Subcutaneous adipose tissue (tissue), 4 donors: ENCODE data around the gene CDC42BPA. TPM values are rescaled to one million over a fixed set of nuclear protein-coding genes. Genes with fewer than 3 reads are reported as not detected.

Experiments used
- CTCF ChIP-seq: fragments of 450-650 bp; IDR thresholded peaks from one replicate; pipeline ENCODE4 v1.5.1; 2016; ENCODE audit warnings: low read depth, mild to moderate bottlenecking, control low read depth, antibody characterized with exemption, moderate library complexity
- total RNA-seq, 4 donors: library from RNA; depleted of rRNA; stranded (reverse); fragments of >200 nt; gene quantifications; one replicate each; pipeline ENCODE4 v1.1.0, GENCODE V29; 2016

CDC42BPA gene
- total RNA-seq, 4 donors from 2014 or later, result 43.2 to 68.2 (median 55.3) TPM

GRCh38 chr1:227155688-227156087, 162.6 kb downstream of the CDC42BPA start:
- no peak for TF ChIP-seq CTCF

GRCh38 chr1:227155004-227155403, 163.3 kb downstream of the CDC42BPA start:
- TF ChIP-seq CTCF, result no peak

- TF ChIP-seq CTCF, result no peak
Measured at GRCh38 chr1:227152525-227152924, 165.8 kb downstream of the CDC42BPA start.

- TF ChIP-seq CTCF, result no peak
Measured at GRCh38 chr1:227140376-227140775, 177.9 kb downstream of the CDC42BPA start.

- TF ChIP-seq CTCF, result no peak
Measured at GRCh38 chr1:227136210-227136820, 182.0 kb downstream of the CDC42BPA start.

- TF ChIP-seq CTCF, result no peak
Measured at GRCh38 chr1:227134686-227135314, 183.5 kb downstream of the CDC42BPA start.

GRCh38 chr1:227131193-227131592, 187.1 kb downstream of the CDC42BPA start:
- no peak for TF ChIP-seq CTCF
